IPS-11a (cell line): ENCODE data around the gene RRAS.

Source experiments
- H3K4me3 ChIP-seq: one replicate; pipeline ENCODE4 v1.5.1; 2013; ENCODE audit warnings: low read depth, low read length, control low read depth

Gene RRAS

DNA sequence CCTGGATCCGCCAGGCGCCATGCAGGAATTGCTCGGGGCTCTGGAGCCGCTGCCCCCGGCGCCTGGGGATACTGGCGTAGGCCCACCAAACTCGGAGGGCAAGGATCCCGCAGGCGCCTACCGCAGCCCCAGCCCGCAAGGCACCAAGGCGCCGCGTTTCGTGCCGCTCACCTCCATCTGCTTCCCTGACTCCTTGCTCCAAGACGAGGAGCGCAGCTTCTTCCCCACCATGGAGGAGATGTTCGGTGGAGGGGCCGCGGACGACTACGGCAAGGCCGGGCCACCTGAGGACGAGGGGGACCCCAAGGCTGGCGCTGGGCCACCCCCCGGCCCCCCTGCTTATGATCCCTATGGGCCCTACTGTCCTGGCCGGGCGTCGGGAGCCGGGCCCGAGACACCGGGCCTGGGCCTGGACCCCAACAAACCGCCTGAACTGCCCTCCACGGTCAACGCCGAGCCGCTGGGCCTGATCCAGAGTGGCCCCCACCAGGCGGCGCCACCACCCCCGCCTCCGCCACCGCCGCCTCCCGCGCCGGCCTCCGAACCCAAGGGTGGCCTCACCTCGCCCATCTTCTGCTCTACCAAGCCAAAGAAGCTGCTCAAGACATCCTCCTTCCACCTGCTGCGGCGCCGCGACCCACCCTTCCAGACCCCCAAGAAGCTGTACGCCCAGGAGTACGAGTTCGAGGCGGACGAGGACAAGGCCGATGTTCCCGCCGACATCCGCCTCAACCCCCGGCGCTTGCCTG is 42.8 kb downstream of the RRAS start:
- no peak overlapping the region for H3K4me3 ChIP-seq

DNA sequence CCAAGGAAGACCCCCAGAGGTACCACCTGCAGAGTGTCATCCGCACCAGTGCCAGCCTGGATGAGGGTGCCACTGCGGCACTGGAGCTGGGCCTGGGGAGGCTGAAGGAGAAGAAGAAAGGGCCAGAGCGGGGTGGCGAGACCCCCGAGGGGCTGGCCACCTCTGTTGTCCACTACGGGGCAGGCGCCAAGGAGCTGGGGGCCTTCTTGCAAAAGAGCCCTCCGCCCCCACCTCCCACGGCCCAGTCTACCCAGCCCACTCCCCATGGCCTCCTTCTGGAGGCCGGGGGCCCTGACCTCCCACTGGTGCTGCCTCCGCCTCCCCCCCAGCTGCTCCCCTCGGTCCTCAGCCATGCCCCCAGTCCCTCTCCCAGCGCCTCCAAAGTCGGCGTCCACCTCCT is 43.5 kb downstream of the RRAS start:
- no peak overlapping the region for H3K4me3 ChIP-seq

DNA sequence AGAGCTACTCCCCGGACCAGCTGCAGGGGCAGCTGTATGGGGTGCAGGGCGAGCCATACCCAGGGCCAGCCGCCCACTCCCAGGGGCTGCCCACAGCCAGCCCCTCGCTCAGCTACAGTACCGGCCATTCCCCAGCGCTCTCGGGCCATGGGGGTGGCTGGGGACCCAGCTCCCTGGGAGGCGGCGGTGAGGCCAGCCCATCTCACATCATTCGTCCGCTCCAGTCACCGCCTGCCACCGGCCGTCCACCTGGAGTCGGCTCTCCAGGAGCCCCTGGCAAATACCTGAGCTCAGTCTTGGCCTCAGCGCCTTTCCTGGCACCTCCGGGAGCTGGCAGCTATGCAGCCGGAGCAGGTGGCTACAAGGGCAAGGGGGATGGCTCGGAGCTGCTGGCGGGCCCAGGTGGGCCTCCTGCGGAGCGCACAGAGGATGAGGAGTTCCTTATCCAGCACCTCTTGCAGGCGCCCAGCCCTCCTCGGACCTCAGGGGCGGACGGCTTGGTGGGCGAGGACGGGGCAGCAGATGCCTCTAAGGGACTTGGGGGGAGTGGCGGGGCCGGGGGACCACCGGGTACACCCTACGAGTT is 44.0 kb downstream of the RRAS start:
- no peak overlapping the region for H3K4me3 ChIP-seq

DNA sequence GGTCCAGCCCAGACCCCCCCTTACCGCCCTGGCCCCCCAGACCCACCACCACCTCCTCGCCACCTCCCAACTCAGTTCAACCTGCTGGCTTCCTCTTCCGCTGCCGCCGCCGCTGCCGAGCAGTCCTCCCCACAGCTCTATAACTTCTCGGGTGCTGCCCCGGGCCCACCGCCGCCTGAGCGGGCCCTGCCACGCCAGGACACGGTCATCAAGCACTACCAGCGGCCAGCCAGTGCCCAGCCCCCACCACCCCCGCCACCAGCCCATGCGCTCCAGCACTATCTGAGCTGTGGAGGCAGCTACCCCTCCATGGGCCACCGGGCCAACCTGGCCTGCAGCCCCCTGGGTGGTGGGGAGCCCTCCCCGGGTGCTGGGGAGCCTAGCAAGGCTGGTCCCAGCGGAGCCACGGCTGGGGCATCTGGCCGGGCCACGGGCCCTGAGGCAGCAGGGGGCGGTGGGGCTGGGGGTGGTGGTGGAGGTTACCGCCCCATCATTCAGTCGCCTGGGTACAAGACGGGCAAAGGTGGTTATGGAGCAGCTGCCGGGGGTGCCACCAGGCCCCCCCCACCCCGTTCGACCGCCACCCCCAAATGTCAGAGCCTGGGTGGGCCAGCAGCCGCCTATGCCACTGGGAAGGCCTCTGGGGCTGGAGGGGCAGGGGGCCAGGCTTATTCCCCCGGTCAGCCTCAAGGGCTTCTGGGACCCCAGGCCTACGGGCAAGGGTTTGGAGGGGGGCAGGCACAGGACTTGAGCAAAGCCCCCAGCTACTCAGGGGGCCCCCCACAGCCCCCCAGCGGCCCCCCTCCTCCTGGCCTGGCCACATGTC is 44.7 kb downstream of the RRAS start:
- H3K4me3 ChIP-seq, result no peak overlapping the region

DNA sequence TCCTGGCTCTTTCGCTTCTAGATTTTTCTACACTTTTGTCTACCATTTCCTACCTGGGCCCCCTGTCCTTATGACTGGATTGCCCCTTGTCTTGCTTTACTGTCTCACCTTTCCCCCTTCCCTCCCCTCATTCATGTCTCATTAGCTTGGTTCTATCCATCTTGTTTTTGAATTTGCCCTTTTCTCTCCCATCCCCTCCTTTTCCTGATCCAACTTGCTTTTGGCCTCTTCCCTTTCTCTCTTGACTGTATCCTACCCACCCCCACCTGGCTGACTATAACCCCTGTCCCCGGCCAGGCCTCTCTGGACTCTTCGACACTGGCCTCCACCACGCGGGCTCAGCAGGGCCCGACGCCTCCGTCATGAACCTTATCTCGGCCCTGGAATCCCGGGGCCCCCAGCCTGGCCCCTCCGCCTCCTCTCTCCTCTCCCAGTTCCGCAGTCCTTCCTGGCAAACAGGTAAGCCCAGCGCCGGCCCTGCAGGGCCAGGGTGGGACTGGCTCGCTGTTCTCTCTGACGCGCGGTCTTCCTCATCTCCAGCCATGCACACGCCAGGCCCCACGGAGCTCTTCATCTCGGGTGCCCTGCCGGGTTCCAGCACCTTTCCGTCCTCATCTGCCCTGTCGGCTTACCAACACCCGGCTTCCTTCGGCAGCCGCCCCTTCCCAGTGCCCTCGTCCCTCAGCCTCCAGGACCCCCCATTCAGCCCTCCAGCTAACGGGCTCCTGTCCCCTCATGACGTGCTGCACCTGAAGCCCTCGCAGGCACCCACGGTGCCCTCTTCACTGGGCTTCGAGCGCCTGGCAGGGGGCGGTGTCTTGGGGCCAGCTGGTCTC is 45.6 kb downstream of the RRAS start:
- no peak overlapping the region for H3K4me3 ChIP-seq

DNA sequence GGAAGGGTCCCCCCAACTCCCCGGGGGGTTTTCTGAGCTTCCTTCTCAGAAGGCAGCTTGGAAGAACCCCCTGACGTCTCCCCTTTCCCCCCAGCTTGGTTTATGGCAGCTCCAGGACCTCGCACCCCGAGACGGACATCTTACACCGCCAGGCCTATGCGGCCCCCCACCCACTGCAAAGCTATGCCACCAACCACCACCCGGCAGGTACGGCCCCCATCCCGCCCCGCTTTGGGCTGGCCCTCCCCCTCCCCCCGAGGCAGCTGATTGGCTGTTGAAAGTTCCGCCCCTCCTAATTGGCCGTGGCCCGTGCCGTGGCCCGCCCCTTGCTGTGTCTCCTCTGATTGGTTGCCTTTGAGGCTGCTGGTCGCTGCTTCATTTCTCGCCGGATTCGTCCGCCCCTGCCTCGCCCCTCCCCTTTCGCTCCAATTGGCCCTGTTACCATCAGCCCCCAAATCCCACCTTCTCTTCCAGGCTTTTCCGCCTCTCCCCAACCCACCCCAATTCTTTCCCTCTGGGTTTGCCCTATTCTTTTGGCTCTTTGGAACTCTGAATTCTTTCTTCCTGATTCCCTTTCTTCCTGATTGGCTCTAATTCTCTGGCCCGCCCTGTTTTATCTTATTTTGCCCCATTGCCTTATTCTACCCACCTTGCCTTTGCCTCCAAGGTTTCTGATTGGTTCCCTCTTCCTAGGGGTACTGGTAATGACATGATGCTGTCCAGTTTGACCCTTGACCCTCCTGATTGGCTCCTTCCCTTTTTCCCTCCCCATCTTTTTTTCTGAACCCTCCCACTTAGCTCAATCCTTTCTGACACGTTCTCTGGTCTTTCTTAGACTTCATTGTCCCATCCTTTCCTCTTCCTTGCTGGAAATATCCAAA is 46.5 kb downstream of the RRAS start:
- peak overlapping the region; percentile 89 for H3K4me3 ChIP-seq

DNA sequence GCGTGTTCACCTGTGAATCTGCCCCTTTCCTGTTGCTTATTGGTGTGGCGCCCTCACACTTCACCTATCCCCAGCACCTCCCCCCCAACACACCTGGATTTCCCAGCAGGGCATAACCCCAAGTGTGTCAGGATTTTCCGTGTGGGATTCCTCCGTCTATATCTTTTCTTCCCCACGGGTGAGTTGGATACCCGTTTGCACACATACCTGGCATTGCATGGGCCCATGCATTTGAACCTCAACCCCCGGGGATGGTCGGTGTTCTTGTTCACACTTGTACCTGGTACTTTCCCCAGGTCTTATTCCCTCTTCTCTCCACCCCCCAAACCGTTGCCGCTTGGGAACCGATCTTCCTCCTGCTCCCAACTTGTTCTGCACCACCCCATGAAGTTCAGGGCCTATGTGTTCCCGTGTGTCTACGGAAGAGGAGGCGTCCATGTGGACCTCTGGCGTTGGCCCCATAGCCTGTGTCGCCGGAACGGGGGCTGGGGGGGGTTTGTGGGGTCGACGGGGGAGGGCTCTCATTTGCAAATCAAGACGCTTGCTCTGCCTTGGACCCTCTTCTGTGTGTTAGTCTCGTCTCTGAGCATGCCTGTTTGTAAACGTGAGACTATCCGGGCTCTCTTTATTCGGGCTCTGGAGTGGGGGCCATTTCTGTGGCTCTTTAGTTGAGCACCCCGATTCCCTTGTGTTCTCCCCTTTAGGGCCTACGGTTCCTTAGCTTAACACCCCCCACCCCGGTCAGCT is 47.3 kb downstream of the RRAS start:
- peak overlapping the region; percentile 89 for H3K4me3 ChIP-seq

DNA sequence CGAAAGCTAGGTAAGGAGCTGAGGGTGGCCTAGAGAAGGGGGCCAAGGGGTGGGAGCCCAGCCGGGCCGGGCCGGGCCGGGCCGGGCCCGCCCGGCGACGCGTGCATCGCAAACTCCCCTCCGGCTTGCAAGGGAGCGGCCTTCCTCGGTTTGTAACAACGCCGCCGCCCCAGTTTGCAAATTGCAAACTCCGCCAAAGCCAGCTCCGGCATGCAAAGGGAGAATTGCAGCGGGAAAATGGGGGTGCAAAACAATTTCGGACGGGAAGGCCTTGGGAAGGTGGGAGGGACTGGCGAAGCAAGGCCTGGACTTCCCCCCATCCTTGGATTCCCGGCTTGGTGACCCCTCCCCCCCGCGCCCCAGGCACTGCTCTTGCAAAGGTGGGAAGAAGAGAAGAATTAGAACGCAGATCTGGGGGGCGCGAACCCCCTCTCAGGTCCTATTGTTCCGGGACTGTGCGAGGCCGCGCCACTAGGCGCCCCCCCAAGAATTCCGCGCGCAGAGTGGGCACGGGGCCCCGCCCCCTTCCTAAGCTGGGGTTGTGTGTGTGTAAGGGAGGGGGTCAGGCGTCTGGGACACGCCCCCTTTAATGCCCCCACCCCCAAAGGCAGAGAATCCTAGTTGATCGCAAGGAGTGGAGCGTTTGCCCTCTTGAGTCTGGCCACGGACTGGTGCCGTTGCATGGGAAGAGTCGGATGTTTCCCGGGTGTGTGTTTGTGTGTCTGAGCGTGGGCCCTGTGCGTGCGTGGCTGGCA is 48.0 kb downstream of the RRAS start:
- H3K4me3 ChIP-seq, result peak overlapping the region; percentile 89

DNA sequence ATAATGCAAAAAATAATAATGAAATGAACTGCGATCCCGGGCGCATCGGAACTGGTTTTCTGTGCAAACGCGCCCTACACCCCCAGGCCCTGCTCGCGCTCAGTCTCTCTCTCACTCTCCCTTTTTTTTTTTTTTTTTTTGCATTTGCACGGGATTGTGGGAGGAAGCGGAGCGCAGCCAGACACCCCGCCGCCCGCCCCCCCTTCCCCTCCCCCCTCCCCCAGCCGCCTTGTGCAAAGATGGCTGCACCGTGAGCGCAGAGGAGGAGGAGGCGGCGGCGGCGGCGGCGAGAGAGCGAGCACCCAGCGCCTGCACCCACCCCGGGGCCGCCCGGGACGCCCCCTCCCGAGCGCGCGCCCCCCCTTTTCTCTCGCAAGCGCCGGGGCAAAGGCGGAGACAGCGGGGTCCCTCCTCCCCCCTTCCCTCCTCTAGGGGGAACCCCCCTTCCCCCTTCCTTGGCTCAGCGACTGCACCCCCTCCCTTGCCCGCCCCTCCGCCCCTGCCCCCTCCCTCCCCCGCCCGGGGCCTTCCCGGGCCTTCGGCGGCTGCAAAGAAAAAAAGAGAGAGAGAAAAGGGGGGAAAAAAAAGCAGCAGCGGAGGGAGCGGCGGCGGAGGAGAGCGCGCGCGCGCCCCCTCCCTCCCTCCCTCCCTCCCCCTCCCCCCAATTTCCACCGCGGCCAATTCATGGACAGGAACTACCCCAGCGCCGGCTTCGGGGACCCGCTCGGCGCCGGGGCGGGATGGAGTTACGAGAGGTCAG is 48.8 kb downstream of the RRAS start, which contains the start of gene PRR12:
Gene PRR12, plus strand, starts transcription at position 212 of the 760 bp plus-strand sequence. Its CDS starts 473 bp downstream, at position 685.
- peak within 1 kb of the TSS; percentile 89 for H3K4me3 ChIP-seq

DNA sequence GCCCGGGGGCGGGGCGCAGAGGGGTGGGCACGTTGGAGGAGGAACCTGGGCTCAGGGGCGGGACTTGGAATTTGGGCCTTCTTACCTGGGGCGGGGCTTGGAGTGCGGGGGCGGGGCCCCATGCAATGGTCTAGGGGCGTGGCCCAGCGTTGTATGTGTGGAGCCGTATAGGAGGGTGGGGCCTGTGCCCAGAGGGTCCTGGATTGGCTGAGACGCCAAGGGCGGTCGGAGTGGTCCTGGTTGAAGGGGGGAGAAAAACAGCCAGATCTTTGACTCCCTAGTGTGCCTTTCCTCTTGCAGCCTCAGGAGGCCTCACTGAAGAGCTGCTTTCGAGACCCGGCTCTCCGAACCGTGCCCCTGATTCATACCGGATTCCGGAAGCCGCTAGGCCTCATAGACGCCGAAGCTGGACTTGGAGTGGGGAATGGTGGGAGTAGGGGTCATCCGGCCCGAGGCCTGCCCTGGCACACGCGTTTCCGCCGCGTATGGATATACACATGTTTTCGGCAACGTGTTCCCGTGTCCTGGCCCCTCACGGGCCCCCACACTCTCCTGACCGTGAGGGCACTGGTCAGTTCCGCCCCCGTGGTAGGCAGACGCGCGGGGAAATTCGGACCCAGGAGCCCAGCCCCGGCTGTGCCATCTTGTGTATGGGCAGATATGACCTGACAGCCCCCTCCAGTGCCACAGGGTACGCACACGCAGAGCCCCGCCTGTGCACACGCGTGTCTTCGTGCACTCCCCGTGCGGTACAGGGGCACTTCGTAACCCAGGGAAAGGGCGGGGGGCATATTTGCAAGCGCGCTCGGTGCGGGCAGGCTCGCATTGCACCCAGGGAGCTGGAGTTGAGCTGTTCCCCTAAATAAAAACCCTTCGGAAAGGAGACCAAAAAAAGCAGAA is 49.6 kb downstream of the RRAS start:
- peak overlapping the region; percentile 59 for H3K4me3 ChIP-seq

DNA sequence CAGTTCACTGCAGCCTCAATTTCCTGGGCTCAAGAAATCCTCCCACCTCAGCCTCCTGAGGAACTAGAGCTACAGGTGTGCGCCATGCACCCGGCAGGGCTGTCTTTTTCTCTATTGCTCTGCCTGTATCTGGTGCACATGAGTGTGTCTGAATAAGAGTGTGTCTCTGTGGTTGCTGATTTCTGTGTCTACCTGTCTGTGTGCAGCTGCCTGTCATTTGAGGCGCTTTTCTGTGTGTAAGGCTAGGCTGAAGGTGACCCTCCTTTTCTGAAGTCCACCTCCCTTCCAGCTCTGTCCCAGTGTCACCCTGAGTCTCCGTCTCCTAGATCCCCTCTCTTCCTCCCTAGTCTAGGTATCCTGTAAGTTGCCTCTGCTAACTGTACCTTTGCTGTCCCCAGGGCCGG is 50.4 kb downstream of the RRAS start:
- no peak overlapping the region for H3K4me3 ChIP-seq

DNA sequence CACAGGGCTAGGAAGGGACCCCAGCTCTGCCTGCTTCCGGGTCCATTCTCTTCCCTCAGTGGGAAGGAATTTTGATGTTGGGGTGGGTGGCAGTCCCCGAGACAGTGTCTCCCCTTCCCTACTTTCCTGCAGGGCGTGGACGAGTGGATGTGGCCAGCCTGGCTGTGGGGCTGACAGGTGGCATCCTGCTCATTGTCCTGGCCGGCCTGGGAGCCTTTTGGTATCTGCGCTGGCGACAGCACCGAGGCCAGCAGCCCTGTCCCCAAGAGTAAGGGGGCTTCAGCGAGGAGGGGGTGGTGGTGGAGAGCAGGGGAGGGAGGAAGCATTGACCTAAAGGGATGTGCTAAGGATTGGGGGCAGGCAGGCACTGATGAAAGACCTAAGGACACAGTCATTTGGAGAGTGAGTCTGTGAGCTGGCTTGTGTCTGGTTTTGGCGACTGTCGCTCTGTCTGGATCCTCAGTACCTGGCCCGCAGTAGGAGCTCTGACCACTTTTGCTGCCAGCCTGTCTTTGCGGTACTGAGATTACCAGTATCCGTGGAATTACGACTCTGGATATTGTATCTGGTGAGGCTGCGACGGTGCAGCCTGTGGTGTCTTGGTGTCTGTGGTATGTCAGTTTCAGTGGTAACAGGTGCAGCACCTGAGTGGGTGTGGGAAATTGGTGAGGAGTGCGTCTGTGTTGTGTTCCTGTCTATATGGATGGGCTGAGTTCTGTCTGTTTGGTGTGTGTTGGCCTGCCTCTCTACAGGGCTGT is 51.4 kb downstream of the RRAS start:
- no peak overlapping the region for H3K4me3 ChIP-seq

DNA sequence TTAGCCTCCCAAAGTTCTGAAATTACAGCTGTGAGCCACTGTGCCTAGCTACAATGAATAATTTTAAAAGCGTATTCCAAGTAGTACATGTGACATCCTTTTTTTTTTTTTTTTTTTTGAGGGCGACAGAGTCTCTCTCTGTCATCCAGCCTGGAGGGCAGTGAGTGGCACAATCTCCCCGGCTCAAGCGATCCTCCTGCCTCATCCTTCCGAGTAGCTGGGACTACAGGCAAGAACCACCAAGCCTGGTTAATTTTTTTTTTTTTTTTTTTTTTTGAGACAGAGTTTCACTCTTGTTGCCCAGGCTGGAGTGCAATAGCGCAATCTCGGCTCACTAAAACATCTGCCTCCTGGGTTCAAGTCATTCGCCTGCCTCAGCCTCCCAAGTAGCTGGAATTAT is 52.7 kb downstream of the RRAS start:
- no peak overlapping the region for H3K4me3 ChIP-seq
